ENCODE measurements around the gene ACTR1B.
"Not testable (repeated sequence)": the region's sequence is repeated elsewhere in the genome, so short reads cannot be mapped to it uniquely, and the experiment has no call there.

ACTR1B gene

DNA sequence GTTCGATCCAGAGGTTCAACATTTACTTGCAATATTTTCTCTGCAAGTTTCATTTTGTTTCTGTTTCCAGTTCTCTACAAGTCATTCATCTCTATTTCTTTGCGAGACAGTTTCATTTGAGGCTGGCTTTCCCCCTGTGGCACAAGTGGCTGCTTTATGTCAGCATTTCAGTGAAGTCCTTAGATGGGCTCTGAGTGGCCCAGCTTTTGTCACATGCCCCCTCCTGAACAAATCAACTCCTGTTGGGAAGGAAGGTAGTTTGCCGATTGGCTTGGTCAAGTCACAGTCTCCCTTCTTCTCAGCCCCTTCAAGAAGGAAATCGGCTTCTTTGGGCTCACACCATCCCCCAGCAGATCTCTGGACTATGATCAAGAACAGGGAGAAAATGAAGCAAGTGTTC, 55.1 kb downstream of the ACTR1B start:
- not testable (repeated sequence) for DNase-seq

Data from activated CD4-positive, CD25-positive, alpha-beta regulatory T cell treated with anti-CD3 and anti-CD28 coated beads, Interleukin-2, amount 50 U/mL, for 72 hours (primary cell).